SIG-M5 treated with dmso at 0.1 percent for 504 hours (cell line): Measurements from ENCODE around the gene RTP2.

Experiments used
- DNase-seq: peaks from one replicate; lab custom pipeline; 2025; ENCODE audit not compliant: unreplicated experiment; lab: John Stamatoyannopoulos, UW

The RTP2 gene

DNA sequence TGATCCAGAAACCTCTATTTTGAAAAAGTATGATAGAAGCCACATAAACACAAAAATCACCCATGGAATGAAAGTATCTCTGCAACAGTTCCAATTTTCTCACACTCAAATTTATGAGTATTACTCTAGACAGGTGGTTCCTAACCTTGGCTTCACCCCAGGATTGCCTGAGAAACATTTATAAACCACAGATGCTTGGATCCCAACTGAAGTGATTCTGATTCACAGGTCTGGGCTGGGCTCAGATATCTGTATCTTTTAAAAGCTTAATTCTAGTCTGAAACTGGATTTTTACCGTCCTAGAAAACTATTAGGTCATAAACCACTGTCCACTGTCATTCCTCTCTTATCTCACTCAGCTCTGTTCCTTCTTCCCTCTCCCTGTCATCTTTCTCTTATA, 24.8 kb downstream of the RTP2 start:
- DNase-seq, result no peak

DNA sequence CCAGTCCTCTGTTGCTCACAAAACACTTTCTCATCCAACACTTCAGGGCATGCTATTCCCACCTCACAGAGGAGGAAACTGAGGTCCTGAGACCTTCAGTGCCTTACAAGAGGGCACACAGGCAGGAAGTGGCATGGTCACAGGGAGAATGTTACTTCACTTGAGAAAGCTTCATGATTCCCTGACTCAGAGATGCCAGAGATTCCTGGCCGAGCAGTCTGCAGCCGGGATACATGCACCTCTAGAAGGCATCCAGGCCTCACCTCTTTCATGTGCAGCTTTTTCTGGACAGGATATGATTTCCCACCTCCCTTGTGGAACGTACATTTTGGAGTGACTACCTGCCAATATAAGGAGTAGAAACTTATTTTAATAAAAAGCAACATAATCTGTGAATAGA, 29.3 kb downstream of the RTP2 start:
- no peak for DNase-seq

DNA sequence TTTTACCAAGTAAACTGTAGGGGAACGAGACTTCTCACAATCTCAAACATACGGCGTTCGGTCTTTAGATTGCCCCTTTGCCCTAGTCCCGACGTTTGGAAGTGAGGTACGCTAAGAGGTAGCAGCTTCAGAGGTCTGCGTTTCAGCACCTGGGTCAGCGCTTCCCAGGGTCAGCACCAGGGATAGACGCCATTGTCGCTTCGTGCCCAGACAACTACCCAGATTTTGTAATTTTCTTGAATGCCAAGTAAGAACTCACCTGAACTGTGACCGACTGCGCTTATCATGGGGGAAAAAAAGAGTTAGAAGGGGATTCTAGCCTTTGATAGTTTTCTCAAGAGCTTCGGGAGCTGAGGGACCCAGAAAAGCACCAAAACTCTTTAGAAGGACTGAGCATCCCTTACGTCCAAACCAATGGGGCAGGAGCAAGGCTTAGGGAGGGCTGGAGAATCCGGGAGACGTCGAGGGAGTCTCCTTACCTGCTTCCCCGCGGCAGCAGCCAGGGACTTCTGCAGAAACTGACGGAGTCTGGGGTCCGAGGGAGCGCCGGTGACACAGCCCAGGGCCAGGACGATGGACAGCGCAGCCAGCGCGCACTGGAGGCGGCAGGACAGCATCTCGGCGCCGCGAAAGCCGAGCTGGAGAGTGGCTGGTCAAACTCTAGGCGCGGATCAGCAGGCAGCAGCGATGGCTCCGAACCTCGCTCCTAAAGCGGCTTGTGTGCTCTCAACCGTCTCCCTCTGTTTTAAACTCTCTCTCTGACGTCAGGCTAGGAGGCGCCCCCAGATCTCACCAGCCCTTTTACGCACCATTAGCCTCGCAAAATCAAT, 32.5 kb downstream of the RTP2 start, which contains the start of gene SST:
TSS of gene SST (minus strand) at position 720 of the 830 bp plus-strand sequence. CDS start at position 617, 103 bp downstream.
- peak; percentile 15 for DNase-seq

DNA sequence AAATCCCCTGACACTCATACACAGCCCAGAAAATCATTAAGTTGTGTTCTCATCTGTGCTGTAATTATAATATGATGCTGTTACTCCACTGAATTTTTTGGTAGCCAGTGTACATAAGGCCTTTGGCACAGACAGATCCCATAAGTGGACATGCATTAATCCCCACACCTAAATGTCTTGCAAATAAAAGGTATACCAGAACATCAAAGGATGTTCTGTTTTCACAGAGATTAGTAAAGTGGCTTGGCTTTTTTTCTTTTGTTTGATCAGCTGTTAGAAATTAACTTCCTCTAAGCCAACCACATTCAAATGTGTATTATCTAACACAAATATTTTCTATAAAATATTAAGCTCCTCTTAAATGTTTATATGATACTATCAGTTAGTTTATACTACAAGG, 34.8 kb downstream of the RTP2 start:
- DNase-seq, result no peak

DNA sequence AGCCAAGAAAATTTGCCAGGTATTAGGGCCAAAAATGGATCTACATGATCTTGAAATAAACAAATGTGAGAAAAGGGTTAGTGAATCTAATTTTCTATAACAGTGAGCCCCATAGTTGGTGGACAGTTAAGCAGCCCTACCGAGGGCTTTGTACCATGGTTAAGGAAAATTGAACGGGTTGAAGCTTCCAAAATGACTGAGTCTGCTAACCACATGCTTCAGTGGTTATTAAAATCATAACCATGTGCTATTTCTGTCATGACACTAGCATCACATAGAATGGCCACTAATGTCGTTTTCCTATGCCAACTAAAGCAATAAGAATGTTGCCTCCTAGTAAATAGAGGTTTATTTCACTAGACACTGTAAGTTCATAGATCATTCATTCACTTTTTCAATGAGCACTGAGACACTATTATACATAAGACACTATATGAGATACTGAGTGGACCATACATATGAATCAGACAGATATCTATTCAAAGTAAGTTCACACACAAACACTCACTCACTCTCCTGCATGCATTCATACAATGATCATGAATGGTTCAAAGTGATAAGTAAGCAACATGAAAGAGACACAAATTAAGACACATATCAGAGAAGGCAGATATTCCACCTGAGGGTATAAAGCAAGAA, 36.5 kb downstream of the RTP2 start:
- no peak for DNase-seq

DNA sequence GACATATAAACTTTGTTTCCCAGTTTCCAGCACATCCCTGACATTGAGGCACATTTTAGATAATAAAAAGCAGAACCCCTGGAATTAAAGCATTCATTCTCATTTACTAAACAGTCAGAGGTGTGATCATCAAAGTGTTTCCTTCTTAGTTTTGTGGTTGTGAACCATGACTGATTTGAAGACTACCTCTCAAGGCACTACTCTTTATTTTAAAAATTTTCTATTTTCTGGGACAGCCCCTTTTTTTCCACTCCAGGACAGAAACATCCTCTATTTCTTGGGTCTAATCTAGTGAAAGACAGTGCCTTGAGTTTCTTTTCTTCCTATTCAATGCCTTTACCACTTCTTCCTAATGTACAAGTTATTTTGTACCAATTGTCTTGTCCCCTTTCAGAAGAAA, 37.3 kb downstream of the RTP2 start:
- no peak for DNase-seq

DNA sequence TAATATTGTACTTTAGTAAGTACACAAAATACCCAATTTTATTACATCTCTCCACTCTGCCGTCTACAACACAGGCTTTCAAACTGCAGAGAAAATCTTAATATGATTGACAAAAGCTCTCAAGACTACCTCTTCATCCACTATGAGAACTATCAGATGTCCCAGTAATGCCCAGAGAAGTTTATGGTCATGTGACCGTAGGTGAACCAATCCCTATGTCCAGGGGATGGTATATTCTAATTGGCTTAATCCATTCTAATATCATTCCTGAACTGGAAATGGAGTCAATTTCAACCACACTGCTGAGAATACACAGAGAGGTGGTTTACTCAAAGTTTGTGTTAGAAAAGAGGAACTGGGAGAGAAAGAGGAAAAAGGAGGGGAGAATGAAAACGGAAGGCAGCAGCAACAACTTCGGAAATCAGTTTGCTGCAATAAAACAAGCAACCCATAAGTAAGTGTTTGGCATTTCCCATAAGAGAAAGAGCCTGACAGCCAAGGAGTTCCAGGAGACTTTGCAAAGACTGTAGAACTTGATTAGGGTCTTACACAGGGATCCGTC, 39.4 kb downstream of the RTP2 start:
- DNase-seq, result peak; percentile 60

DNA sequence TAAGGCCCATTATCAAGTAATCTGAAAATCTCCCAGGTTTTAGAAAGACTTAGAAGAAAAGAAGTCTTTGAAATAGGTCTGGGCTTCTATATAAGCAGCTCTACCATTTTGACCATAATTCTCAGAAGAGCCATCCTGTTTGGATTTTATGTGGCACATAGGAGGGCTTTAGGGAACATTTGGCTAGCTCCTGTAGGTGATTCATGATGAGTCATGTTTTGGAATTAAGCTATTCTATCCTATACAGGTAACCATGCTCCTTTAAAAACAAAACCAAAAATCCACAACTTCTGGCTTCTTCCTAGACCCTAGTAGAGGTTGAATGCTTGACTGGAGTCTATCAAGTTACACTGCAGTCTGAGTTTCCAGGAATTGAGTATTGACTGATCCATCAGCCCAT, 41.1 kb downstream of the RTP2 start:
- no peak for DNase-seq

DNA sequence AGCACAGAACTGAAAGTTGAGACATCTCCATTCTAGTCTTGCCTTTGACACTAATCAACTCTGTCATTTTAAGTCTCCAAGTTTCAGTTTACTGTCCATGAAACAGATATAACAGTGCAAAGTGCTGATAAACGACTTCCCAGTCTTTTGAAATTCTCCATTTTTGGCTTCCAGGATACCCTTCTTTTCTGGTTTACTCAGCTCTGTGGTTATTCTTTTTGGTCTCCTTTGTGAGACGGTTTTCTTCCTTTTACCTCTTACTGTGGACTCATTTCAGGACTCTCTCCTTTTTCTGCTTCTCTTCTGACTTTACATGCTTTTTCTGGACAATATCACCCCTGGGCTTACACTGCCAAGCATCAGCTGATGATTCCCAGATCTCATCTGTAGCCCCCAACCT, 51.1 kb downstream of the RTP2 start:
- no peak for DNase-seq
